ENCODE measurements around the gene FKBP2. TPM values are rescaled to one million over a fixed set of nuclear protein-coding genes. Genes with fewer than 3 reads are reported as not detected.

FKBP2 gene
- total and polyA plus RNA-seq, 2 of the 4 experiments (the other 2 are of a cell fraction) = 36.2 to 76.4 TPM

GRCh38 chr11:64262271-64263002 lies 21.5 kb downstream of the FKBP2 start:
- no peak overlapping the region for H3K4ac ChIP-seq (ENCODE audit: low read depth, low read length)
- ATAC-seq (ENCODE audit: low read depth) (no peak), DNase-seq (no peak)
- H3K4me2 ChIP-seq (ENCODE audit: low read depth, low read length) = no peak overlapping the region
- H3K23ac ChIP-seq (ENCODE audit: low read depth, low read length) = no peak overlapping the region
- H3K79me1 ChIP-seq (ENCODE audit: low read depth in 1 of 2, low read length in 2 of 2) = peaks cover 7 to 30% of the 10 kb centered on the region in 2 experiments; a peak in 1 of 4 replicates
- CTCF ChIA-PET = no interaction called here
- H4K91ac ChIP-seq (ENCODE audit: insufficient read depth, low read depth, low read length) = no peak overlapping the region
- 0 out of 2 replicates have a peak overlapping the region, but pooled peaks have one; percentile 3 for H2AK5ac ChIP-seq (ENCODE audit: low read depth, low read length)
- H2BK5ac ChIP-seq (ENCODE audit: low read depth, low read length, poor library complexity, severe bottlenecking) = peak overlapping the region; percentile 34
- H2BK15ac ChIP-seq (ENCODE audit: low read depth, low read length) = no peak overlapping the region
- TF ChIP-seq BHLHE40 (IDR thresholded peaks at IDR 0.05; ENCODE audit: low read depth, low read length) (no peak), RAD21 (IDR thresholded peaks at IDR 0.05; ENCODE audit: low read length) (no peak), MAZ (IDR thresholded peaks at IDR 0.05; ENCODE audit: borderline replicate concordance, low read depth, low read length) (no peak), POLR2A (IDR thresholded peaks at IDR 0.05; ENCODE audit: low read depth, low read length) (no peak), CEBPB (IDR thresholded peaks at IDR 0.05; ENCODE audit: low read depth, low read length) (no peak), MXI1 (IDR thresholded peaks at IDR 0.05; ENCODE audit: borderline replicate concordance, low read depth, low read length) (no peak), CHD1 (IDR thresholded peaks at IDR 0.05; ENCODE audit: low read depth, low read length) (no peak), ELK1 (IDR thresholded peaks at IDR 0.05; ENCODE audit: borderline replicate concordance, low read depth, low read length) (no peak), FOS (IDR thresholded peaks at IDR 0.05; ENCODE audit: low read depth, low read length) (no peak)
- 0 out of 2 replicates have a peak, but pooled peaks cover 5% of the 10 kb centered on the region for H3K9me1 ChIP-seq (ENCODE audit: insufficient read depth, low read length)
- BruUV-seq (replicated peaks) = no TSS peak
- H3K18ac ChIP-seq (ENCODE audit: low read depth, low read length) = no peak overlapping the region
- H2BK20ac ChIP-seq (ENCODE audit: low read depth, low read length) = no peak overlapping the region
- H2BK120ac ChIP-seq (ENCODE audit: low read depth, low read length) = no peak overlapping the region
- in situ Hi-C loops (cut with MboI; ENCODE audit: low sequenced_read_pairs) (no loop called here), dilution Hi-C loops (cut with HindIII; ENCODE audit: low sequenced_read_pairs, unreplicated experiment) (no loop called here), intact Hi-C loops (cut with micrococcal nuclease) (no loop called here)
- peak overlapping the region; percentile 40 for H2AFZ ChIP-seq (replicated peaks; ENCODE audit: low read length, poor library complexity)
- H3K14ac ChIP-seq (replicated peaks; ENCODE audit: low read depth, low read length) = no peak overlapping the region
- no peak overlapping the region for H3K27ac ChIP-seq (ENCODE audit: insufficient read depth, low read length)
- H4K5ac ChIP-seq (ENCODE audit: low read depth, low read length) = no peak overlapping the region
- no peaks in the 10 kb centered on the region for H3K9me3 ChIP-seq (ENCODE audit: control insufficient read depth, insufficient read depth, low read length)
- H3K56ac ChIP-seq (ENCODE audit: extremely low read depth, insufficient read depth, low read length) = no peak overlapping the region
- H4K20me1 ChIP-seq (ENCODE audit: insufficient read depth, low read length) = no peaks in the 10 kb centered on the region
- H3K9ac ChIP-seq (ENCODE audit: low read depth, low read length) = no peak overlapping the region
- no peak overlapping the region for H3K4me3 ChIP-seq (ENCODE audit: insufficient read depth, low read depth, low read length)
- 0 out of 4 replicates have a peak overlapping the region, but pooled peaks of 1 of the 2 experiments have one; percentile 61 for H4K8ac ChIP-seq (ENCODE audit: low read depth in 2 of 2, low read length in 2 of 2)
- WGBS, 2 experiments (ENCODE audit: extremely low coverage in 2 of 2, insufficient read length in 1 of 2) = 98% methylated on average over 30 of the region's 42 CpGs; no CpG with 5 or more reads in 1 of the 2 experiments
- peak overlapping the region; percentile 75 for H2AK9ac ChIP-seq (replicated peaks; ENCODE audit: low read depth, low read length, poor library complexity)
- POLR2A ChIA-PET (ENCODE audit: unreplicated experiment) = no interaction called here
- no peaks in the 10 kb centered on the region for H3K27me3 ChIP-seq (ENCODE audit: control insufficient read depth, insufficient read depth, low read length)
- peaks cover 9% of the 10 kb centered on the region for H3K4me1 ChIP-seq (ENCODE audit: control insufficient read depth, insufficient read depth, low read length)
- peaks cover 59% of the 10 kb centered on the region for H3K36me3 ChIP-seq (ENCODE audit: control insufficient read depth, insufficient read depth, low read length)
